CD4-positive, alpha-beta T cell treated with Interleukin-15 for 1 hour (primary cell): ENCODE data around the gene GRB7.
A peak's percentile ranks its signal among the peaks of the same experiment; 100 is the strongest.

Experiments
- DNase-seq: peaks from one replicate; pipeline ENCODE4 v3.0.0-alpha.2; 2020

Gene GRB7

GRCh38 chr17:39775031-39775430 lies 37.3 kb downstream of the GRB7 start:
- no peak for DNase-seq

GRCh38 chr17:39776252-39776651 lies 38.5 kb downstream of the GRB7 start:
- DNase-seq, result no peak

- DNase-seq, result no peak
Measured at GRCh38 chr17:39777534-39778365, 40.0 kb downstream of the GRB7 start.

GRCh38 chr17:39781031-39781860 lies 43.5 kb downstream of the GRB7 start:
- no peak for DNase-seq

GRCh38 chr17:39781861-39782213 lies 44.1 kb downstream of the GRB7 start:
- DNase-seq, result no peak

- no peak for DNase-seq
Measured at GRCh38 chr17:39782481-39782880, 44.7 kb downstream of the GRB7 start.

GRCh38 chr17:39782980-39783379 lies 45.2 kb downstream of the GRB7 start:
- no peak for DNase-seq

GRCh38 chr17:39787041-39787440 lies 49.3 kb downstream of the GRB7 start:
- DNase-seq, result no peak

GRCh38 chr17:39787743-39788484 lies 50.2 kb downstream of the GRB7 start:
- DNase-seq, result no peak

- DNase-seq, result peak; percentile 33
Measured at GRCh38 chr17:39791111-39791992, 53.6 kb downstream of the GRB7 start.

GRCh38 chr17:39792526-39793221 lies 54.9 kb downstream of the GRB7 start:
- DNase-seq, result no peak

- no peak for DNase-seq
Measured at GRCh38 chr17:39793301-39793872, 55.6 kb downstream of the GRB7 start.

- DNase-seq, result peak; percentile 47
Measured at GRCh38 chr17:39794249-39794970, 56.7 kb downstream of the GRB7 start.
